Activated CD8-positive, alpha-beta memory T cell treated with anti-CD3 and anti-CD28 coated beads, Interleukin-2, amount 50 U/mL, for 4 hours (primary cell): ENCODE measurements around the gene PRDX5.

Experiments used
- DNase-seq: peaks from one replicate; pipeline ENCODE4 v3.0.0-alpha.2; 2020

The PRDX5 gene

DNA sequence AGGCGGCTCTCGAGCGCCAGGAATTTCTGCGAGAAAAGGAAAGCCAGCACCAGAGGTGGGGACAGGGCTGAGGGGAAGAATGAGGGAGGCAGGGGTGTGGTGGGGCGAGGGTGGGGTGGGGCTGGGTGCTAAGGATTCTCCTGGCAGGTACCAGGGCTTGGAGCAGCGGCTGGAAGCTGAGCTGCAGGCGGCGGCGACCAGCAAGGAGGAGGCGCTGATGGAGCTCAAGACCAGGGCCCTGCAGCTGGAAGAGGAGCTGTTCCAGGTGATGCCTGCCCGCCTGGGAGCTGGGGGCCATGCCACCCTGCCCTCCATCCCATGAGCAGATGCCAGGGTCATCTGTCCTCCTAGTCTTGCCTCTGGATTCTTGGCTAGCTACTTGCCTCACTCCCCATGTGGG, 31.5 kb downstream of the PRDX5 start:
- no peak for DNase-seq

DNA sequence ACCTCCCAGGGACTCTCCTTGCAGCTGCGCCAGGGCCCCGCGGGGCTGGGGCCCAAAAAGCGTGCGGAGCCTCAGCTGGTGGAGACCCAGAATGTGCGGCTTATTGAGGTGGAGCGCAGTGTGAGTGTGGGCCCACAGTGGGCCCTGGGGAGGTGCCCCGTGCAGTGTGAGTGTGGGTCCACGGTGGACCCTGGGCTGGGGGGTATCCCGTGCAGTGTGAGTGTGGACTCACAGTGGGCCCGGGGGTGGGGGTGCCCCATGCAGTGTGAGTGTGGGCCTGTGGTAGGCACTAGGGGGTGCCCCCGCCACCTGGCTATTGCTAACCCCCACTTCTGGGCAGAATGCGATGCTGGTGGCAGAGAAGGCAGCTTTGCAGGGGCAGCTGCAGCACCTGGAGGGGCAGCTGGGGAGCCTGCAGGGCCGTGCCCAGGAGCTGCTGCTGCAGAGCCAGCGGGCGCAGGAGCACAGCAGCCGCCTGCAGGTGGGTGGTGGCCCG, 33.3 kb downstream of the PRDX5 start:
- DNase-seq = no peak

GRCh38 chr11:64352099-64352994, 34.4 kb downstream of the PRDX5 start:
- no peak for DNase-seq

- no peak for DNase-seq
Observed at GRCh38 chr11:64352995-64353714, 35.2 kb downstream of the PRDX5 start.

- DNase-seq = no peak
Observed at GRCh38 chr11:64353715-64354506, 36.0 kb downstream of the PRDX5 start.

DNA sequence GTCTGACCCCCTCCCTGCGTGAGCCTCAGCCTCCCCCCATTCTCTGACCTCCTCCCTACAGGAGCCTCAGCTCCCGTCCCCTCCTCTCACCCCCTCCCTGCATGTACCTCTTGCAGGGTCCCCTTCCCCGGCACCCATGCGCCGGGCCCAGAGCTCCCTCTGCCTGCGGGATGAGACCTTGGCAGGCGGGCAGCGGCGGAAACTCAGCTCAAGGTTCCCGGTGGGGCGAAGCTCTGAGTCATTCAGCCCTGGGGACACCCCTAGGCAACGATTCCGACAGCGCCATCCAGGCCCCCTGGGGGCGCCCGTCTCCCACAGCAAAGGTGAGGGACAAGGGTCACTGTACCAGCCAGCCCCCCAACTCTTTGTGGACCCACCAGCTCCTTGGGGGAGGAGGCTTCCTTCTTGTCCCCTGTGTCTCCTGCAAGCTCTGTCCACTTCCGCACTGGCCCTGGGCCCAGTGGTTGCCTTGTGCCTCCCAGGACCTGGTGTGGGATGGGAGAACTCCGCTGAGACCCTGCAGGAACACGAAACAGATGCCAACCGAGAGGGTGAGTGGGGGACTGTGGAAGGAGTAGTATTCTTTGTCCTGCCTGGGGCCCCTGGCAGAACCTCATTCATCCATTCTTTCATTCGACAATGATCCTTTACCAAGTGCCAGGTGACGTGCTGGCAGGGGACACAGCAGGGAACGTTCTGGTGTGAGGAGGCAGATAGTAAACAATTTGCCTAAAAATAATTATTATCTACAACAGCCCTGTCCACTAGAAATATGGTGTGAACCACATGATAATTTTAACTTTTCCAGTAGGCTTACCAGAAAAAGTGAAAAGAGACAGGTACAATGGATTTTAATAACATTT, 37.4 kb downstream of the PRDX5 start:
- peak; percentile 57 for DNase-seq

- no peak for DNase-seq
Observed at GRCh38 chr11:64356498-64357411, 38.8 kb downstream of the PRDX5 start.

DNA sequence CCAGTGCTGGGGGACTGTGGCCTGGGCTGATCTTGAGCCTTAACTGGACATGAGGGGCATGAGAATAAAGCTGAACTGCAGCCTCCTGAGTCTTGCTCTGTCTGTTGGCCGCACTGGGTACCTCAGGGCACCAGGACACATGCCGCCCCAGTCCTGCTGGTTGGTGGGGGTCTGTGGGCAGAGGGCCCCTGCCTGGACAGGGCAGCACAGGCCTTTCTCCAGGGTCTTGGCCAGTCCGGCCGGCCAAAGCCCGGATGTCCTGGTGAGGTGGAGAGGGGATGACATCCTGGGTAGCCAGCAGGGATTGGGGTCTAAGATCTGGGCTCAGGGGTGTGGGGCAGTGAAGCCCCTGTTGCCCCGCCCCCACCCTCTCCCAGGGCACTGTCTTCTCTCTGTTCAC, 39.5 kb downstream of the PRDX5 start:
- DNase-seq = no peak

DNA sequence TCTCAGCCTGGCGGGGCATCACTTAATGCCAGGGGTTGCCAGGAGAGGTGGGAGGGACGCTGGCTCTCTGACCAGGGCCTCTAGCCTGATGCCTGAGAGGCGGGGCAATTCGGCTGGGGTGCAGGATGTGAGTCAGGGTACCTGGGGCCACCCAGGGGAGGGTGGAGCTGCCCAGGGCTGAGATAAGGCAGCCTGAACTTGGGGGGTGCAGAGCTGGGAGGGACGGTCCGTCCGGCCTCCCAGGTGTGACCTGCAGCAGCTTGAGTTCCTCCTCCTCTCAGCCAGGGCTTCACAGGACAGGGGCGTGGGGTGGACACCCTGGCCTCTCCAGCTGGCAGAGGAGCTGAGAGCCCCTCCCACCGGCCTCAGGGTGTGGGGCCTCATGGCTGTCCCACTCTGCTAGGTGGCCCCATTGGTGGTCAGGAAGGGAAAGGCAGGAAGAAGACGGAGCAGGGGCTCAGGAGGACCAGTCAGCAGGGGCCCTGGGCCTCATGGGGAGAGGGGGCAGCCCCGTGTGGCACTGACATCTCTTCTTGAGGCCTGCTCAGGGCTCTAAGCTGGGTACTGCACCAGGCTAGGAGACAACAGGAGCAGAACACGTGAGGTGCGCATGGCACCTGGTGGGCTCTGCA, 40.1 kb downstream of the PRDX5 start:
- DNase-seq = peak; percentile 64

DNA sequence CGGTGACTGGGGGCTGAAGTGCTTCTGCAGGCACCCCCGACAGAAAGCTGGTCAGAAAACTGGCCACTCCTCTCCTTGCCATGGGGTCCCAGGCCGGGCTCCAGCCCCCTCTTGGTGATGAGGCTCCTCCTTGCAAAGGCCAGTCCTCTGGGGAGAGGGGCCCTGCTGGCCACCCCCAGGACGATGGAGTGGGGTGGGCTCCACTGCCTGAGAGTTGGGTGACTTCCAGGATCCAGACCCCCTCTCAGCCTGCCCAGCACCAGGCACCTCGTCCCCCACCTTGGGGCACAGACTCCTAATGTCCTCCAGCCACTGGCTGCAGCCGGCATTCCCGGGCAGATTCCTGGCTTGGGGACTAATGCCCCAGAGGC, 40.6 kb downstream of the PRDX5 start:
- DNase-seq = no peak

DNA sequence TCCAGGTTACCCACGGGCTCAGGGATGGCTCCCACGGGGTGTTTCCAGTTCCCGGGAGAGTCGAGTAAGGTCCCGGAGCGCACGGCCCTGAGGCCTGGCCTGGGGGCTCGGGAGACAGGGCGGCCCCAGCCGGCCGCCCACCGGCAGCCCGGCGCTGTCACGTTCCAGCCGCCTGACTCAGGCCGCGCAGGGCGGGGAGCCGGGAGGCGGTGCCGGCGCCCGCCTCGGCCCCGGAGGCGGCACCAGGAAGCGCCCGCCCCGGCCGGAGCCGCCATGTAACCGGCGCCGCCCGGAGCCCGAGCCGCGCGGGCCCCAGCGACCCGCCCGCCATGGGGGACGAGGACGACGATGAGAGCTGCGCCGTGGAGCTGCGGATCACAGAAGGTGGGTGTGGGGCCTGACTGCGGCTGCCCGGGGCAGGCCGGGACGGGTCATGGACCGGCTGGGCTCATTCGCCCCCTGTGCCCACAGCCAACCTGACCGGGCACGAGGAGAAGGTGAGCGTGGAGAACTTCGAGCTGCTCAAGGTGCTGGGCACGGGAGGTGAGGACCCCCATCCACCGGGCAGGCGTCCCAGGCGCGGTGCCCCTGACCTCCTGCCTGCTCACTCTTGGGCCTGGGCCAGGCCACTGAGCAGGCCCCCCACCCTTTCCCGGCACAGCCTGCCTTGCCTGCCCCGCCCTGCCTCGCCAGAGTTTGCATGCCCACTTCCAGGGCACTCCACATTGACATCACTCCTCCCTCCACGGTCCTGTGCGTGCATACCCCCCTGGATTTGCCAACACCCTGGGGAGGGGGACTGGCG, 41.2 kb downstream of the PRDX5 start, which contains the start of gene RPS6KA4:
TSS of gene RPS6KA4 (plus strand) at position 256 of the 805 bp plus-strand sequence. CDS start at position 330, 74 bp downstream.
- DNase-seq = peak; percentile 58

DNA sequence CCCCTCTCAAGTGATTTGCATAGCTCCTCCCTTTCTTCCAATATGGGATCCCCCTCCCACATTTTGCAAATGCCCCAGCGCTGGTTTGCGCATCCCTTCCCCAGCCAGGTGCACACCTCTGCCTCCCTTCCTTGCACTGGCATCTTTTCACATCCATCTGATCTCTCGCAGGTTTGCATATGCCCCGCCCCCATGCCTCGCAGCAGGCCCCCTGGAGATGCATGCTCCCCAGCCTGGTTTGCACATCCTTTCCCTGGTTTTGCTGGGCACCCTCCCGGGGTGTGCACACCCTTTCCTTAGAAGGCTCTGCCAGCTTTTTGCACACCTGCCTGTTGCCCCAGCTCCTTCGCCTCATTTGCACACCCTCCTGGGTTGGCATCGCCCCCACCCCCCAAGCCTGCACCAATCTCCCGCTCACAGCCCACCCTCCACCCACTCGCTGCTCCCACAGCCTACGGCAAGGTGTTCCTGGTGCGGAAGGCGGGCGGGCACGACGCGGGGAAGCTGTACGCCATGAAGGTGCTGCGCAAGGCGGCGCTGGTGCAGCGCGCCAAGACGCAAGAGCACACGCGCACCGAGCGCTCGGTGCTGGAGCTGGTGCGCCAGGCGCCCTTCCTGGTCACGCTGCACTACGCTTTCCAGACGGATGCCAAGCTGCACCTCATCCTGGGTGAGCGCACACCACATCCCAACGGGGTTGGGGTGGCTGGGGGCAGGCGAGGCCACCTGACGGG, 42.0 kb downstream of the PRDX5 start:
- DNase-seq = no peak

DNA sequence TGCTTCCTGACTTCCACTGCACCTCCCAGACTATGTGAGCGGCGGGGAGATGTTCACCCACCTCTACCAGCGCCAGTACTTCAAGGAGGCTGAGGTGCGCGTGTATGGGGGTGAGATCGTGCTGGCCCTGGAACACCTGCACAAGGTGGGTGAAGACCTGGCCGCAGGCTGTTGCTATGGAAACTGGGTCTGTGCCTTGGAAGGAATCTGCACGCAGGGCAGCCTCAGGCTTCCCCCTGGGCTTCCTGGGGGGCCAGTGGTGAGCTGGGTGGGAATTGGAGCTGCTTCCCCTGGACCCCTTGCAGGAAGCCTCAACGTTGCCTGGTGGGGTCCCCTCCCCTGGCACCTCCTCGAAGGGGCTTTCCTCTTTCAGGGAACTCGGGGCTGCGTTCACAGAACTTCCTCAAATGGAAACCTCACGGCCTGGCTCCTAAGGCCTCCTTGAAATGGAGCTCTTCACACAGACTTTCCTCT, 42.6 kb downstream of the PRDX5 start:
- DNase-seq = no peak

GRCh38 chr11:64361659-64362058, 43.7 kb downstream of the PRDX5 start:
- no peak for DNase-seq

DNA sequence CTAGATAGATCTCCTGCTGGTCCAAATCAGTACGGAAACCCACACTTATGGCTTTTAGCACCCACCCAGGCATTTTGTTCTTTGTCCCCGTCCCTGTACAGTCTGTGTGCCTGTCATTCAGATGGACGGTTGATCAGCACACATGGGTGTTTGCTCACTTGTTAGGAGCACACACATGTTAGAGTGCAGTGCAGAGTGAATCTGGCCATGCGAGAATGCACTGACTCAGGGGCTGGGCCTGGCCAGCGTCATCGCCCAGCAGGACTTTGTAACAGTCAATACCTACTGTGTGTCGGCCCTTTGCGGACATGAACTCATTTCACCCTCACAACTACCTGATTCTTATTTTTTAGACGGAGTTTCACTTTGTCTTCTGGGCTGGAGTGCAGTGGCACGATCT, 44.4 kb downstream of the PRDX5 start:
- no peak for DNase-seq

DNA sequence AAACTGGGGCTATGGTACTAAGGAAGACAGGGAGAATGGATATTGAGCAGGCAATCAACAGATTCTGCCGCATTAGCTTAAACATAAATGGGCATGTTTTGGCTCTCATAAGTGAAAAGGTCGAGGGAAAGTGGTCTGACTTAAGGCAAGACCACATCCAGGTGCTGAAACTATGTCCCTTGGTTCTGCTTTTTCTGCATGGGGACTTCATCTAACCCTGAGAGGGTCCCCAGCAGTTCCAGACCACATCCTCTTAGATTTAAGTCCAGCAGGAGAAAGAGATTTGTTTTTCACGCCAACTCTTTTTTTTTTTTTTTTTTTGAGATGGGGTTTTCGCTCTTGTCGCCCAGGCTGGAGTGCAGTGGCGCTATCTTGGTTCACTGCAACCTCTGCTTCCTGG, 46.5 kb downstream of the PRDX5 start:
- no peak for DNase-seq

DNA sequence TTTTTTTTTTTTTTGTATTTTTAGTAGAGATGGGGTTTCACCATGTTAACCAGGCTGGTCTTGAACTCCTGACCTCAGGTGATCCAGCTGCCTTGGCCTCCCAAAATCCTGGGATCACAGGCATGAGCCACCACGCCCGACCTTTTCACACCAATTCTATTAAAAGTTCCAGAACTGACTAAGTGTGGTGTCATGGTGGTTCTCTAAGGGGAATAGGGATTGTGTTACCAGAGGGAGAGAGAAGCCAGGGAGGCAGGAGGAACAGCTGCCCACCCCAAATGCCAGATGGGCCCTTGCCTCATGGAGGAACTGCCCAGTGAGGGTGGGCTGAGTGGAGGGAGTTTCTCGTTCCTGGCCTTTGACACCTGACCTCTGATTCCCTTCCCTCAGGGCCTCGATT, 47.0 kb downstream of the PRDX5 start:
- DNase-seq = no peak

- no peak for DNase-seq
Observed at GRCh38 chr11:64366751-64367150, 48.8 kb downstream of the PRDX5 start.
